B cell (primary cell): Measurements from ENCODE around the gene CPD. TPM values are rescaled to one million over a fixed set of nuclear protein-coding genes. Genes with fewer than 3 reads are reported as not detected.

Source experiments
- ATAC-seq: fragments of 200-7000 bp; cut with Tn5 transposase; one replicate; pipeline ENCODE4 v1.10.0; 2021; ENCODE audit warnings: low read depth, mild to moderate bottlenecking, moderate number of reproducible peaks, moderate library complexity
- CTCF ChIA-PET: fragments of 350-600 bp; sonication (Branson Sonifier 250); formaldehyde crosslinking; loops from one replicate; lab custom pipeline; 2021; ENCODE audit warnings: antibody characterized with exemption, inconsistent platforms; lab: Charles Lee
- POLR2A ChIA-PET: fragments of 350-600 bp; sonication (Branson Sonifier 250); formaldehyde crosslinking; loops from one replicate; lab custom pipeline; 2021; ENCODE audit warnings: antibody characterized with exemption; lab: Charles Lee
- DNase-seq: peaks from one replicate; pipeline ENCODE4 v3.0.0; 2013
- H2AFZ ChIP-seq: 2 replicates; pipeline ENCODE4 v1.6.1; 2012; ENCODE audit warnings: mild to moderate bottlenecking, low read depth, low read length; ENCODE audit not compliant: insufficient read depth, poor library complexity, severe bottlenecking
- H3K27ac ChIP-seq, 2 donors: 1 replicate in 1 of 2; 2 replicates in 1 of 2; pipeline ENCODE4 v1.5.1; 2012 to 2013; ENCODE audit warnings: low read length in 2 of 2, mild to moderate bottlenecking in 2 of 2, moderate library complexity in 1 of 2
- H3K27me3 ChIP-seq, 4 experiments: fragments of 200-600 bp in 1 of 4; sonication (generic) in 1 of 4; replicated peaks in 1 of 4; 1 replicate in 2 of 4; 2 replicates in 2 of 4; pipeline versions ENCODE4 v1.6.1 to v1.7.0; 2013 to 2016; ENCODE audit warnings: low read length in 3 of 4, mild to moderate bottlenecking in 2 of 4, mixed read lengths in 1 of 4, moderate library complexity in 1 of 4; ENCODE audit not compliant: insufficient read depth in 4 of 4, control insufficient read depth in 3 of 4; ENCODE audit errors: control extremely low read depth in 1 of 4
- H3K36me3 ChIP-seq, 2 experiments: replicated peaks in 1 of 2; 1 replicate in 1 of 2; 2 replicates in 1 of 2; pipeline versions ENCODE4 v1.6.1 to v1.7.1; 2013; ENCODE audit warnings: low read length in 1 of 2; ENCODE audit not compliant: insufficient read depth in 2 of 2, control insufficient read depth in 1 of 2; ENCODE audit errors: control extremely low read depth in 1 of 2, extremely low read depth in 1 of 2
- H3K4me1 ChIP-seq, 2 donors: fragments of 200-600 bp in 1 of 2; sonication (generic) in 1 of 2; 1 replicate in 1 of 2; 2 replicates in 1 of 2; pipeline versions ENCODE4 v1.5.1 to v1.6.1; 2013 to 2017; ENCODE audit warnings: low read length in 2 of 2; ENCODE audit not compliant: control insufficient read depth in 2 of 2, insufficient read depth in 2 of 2
- H3K4me2 ChIP-seq: replicated peaks from 2 replicates; pipeline ENCODE3; 2012; ENCODE audit warnings: mild to moderate bottlenecking, low read depth, low read length; ENCODE audit not compliant: poor library complexity, severe bottlenecking
- H3K4me3 ChIP-seq, 5 experiments: fragments of 200-600 bp in 1 of 5; sonication (generic) in 1 of 5; 1 replicate in 3 of 5; 2 replicates in 2 of 5; pipeline versions ENCODE4 v1.5.1 to v1.7.0; 2011 to 2016; ENCODE audit warnings: low read length in 4 of 5, mild to moderate bottlenecking in 4 of 5, low read depth in 2 of 5, control low read depth in 1 of 5, moderate library complexity in 1 of 5; ENCODE audit not compliant: insufficient read depth in 1 of 5; ENCODE audit errors: control extremely low read depth in 1 of 5, extremely low read depth in 1 of 5
- H3K79me2 ChIP-seq: fragments of 200-600 bp; sonication (generic); one replicate; pipeline ENCODE4 v1.6.0; 2016; ENCODE audit warnings: low read length; ENCODE audit not compliant: control insufficient read depth, insufficient read depth
- H3K9ac ChIP-seq: fragments of 200-600 bp; sonication (generic); 2 replicates; pipeline ENCODE4 v1.6.1; 2017; ENCODE audit warnings: mild to moderate bottlenecking, low read length, moderate library complexity
- H3K9me3 ChIP-seq, 3 donors: one replicate each; pipeline versions ENCODE4 v1.6.1 to v1.7.1; 2013; ENCODE audit warnings: low read length in 2 of 3; ENCODE audit not compliant: control insufficient read depth in 2 of 3, insufficient read depth in 1 of 3; ENCODE audit errors: control extremely low read depth in 1 of 3
- H4K20me1 ChIP-seq: 2 replicates; pipeline ENCODE4 v1.6.0; 2012; ENCODE audit warnings: mild to moderate bottlenecking, low read length; ENCODE audit not compliant: insufficient read depth, control insufficient read depth, poor library complexity, severe bottlenecking
- H3K27ac Mint-ChIP-seq: one replicate; pipeline ENCODE4 v1.8.0; 2021; ENCODE audit warnings: mixed read lengths
- H3K27me3 Mint-ChIP-seq: one replicate; pipeline ENCODE4 v1.8.0; 2021; ENCODE audit warnings: mixed read lengths
- H3K4me1 Mint-ChIP-seq: one replicate; pipeline ENCODE4 v1.8.0; 2021; ENCODE audit warnings: mixed read lengths
- H3K4me3 Mint-ChIP-seq: one replicate; pipeline ENCODE4 v1.8.0; 2021; ENCODE audit warnings: mixed read lengths
- H3K9me3 Mint-ChIP-seq: one replicate; pipeline ENCODE4 v1.8.0; 2022; ENCODE audit warnings: mixed read lengths; ENCODE audit not compliant: insufficient read depth
- EZH2 ChIP-seq: IDR thresholded peaks from 2 replicates; pipeline ENCODE4 v1.6.1; 2012; ENCODE audit warnings: borderline replicate concordance, low read depth, mild to moderate bottlenecking, moderate library complexity, low read length; ENCODE audit not compliant: insufficient read depth, poor library complexity, severe bottlenecking
- WGBS: methylation state at CpG from one replicate; pipeline ENCODE4 v1.1.5; 2013; ENCODE audit warnings: missing lambda C conversion rate; ENCODE audit not compliant: insufficient coverage; 5-methylcytosine and 5-hydroxymethylcytosine counted together
- intact Hi-C: fragments of 100-400 bp; cut with micrococcal nuclease; formaldehyde crosslinking; loops from one replicate; pipeline ENCODE4 v1.10.0; 2022
- polyA plus RNA-seq: library from polyadenylated mRNA; depleted of rRNA; stranded (reverse); fragments of >200 nt; gene quantifications from 2 replicates; pipeline ENCODE4 v1.2.3, GENCODE V29; 2012
- total RNA-seq, 2 donors: library from RNA; stranded (reverse); fragments of 120-200 nt in 1 of 2; gene quantifications; 1 replicate in 1 of 2; 2 replicates in 1 of 2; pipeline versions ENCODE4 v1.2.3 to v1.2.4, GENCODE V29; 2013 to 2022
- TF ChIP-seq, protein P1 (sequence below): fragments of 200-600 bp; IDR thresholded peaks from one replicate; pipeline ENCODE4 v1.8.0; 2022; ENCODE audit warnings: antibody characterized with exemption, mild to moderate bottlenecking

Gene CPD
- total and polyA plus RNA-seq, 2 donors (not counting 1 experiment from before 2014, with no cell fraction given): 1.5 to 15.6 TPM

DNA sequence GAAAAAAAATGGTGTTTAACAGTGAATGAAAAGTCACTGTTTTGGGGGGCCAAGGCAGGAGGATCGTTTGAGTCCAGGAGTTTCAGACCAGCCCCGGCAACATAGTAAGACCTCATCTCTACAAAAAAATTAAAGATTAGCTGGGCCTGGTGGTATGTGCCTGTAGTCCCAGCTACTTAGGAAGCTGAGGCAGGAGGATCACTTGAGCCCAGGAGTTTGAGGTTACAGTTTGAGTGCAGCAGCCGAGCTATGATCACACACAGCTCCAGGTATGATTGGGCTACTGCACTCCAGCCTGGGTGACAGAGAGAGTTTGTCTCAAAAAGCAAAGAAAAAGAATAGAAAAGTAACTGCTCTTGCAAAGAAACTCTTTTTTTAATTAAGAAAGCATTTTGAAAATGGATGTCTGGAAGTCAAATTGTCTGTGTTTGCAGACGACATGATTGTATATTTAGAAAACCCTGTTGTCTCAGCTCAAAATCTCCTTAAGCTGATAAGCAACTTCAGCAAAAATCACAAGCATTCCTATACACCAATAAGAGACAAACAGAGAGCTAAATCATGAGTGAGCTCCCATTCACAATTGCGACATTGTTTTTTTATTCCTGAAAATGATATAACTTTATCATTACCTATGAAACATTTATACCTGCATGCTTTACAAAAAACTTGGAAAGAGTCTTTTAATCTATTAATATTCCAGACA lies 20.5 kb upstream of the CPD start:
- Mint-ChIP-seq H3K27ac (no peak overlapping the region), H3K9me3 (peaks cover 8% of the 10 kb centered on the region), H3K4me3 (no peak overlapping the region), H3K27me3 (peaks cover 10% of the 10 kb centered on the region), H3K4me1 (peaks cover 6% of the 10 kb centered on the region)
- TF ChIP-seq, protein P1, sequence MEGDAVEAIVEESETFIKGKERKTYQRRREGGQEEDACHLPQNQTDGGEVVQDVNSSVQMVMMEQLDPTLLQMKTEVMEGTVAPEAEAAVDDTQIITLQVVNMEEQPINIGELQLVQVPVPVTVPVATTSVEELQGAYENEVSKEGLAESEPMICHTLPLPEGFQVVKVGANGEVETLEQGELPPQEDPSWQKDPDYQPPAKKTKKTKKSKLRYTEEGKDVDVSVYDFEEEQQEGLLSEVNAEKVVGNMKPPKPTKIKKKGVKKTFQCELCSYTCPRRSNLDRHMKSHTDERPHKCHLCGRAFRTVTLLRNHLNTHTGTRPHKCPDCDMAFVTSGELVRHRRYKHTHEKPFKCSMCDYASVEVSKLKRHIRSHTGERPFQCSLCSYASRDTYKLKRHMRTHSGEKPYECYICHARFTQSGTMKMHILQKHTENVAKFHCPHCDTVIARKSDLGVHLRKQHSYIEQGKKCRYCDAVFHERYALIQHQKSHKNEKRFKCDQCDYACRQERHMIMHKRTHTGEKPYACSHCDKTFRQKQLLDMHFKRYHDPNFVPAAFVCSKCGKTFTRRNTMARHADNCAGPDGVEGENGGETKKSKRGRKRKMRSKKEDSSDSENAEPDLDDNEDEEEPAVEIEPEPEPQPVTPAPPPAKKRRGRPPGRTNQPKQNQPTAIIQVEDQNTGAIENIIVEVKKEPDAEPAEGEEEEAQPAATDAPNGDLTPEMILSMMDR: no peak
- TF ChIP-seq EZH2: no peak
- Histone ChIP-seq H2AFZ (no peak overlapping the region), H3K9ac (no peak overlapping the region), H3K4me2 (no peak overlapping the region), H3K9me3 (peaks cover 6 to 16% (median 9%) of the 10 kb centered on the region in 3 donors), H3K36me3 (no peaks in the 10 kb centered on the region), H4K20me1 (no peaks in the 10 kb centered on the region), H3K27me3 (no peaks in the 10 kb centered on the region), H3K27ac (no peak overlapping the region), H3K79me2 (no peaks in the 10 kb centered on the region), H3K4me1 (peaks cover 2 to 3% of the 10 kb centered on the region in 2 donors), H3K4me3 (no peak overlapping the region)
- WGBS: 88% methylated on average over 1 of the region's 5 CpGs
- DNase-seq (no peak), ATAC-seq (no peak)
- ChIA-PET CTCF (interaction anchor here (0.6 to 1.1 kb wide), 2 partner anchors 17 to 21 kb away, joined by 3 read pairs; no protein-coding TSS in a partner anchor), POLR2A (no interaction called here)
- intact Hi-C loops: loop anchor here (10.0 kb wide), 1 partner anchor 47 kb away; no protein-coding TSS in a partner anchor

DNA sequence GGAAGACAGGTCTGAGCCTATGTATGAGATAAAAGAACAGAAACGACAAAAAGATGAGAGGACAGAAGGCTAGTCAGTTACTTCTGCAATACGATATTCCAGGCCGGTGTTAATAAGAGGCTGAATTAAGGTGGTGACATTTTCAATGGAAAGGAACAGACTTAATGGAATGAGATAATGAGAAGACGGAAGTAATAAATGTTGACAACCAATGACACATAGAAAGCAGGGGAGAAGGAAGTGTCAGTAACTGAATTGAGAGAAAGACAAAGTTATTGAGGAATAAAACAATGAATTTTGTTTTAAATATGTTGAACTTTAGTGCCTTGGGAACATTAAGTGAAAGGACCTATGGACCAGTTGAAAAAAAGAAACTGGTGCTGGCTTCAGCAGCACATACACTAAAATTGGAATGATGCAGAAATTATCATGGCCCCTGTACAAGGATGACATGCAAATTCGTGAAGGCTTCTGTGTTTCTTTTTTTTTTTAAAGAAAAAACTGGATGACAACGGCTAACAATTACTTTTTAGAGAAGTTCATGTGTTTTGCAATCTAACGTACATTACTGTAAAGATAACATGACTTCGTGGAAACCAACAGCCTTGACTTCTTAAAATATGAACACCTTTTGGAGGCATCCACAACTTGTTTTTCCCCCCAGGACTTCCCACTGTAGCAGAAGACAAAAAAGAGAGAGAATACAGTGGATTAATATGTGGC lies 18.5 kb upstream of the CPD start:
- Histone ChIP-seq H3K4me3 (no peak overlapping the region), H3K4me1 (peaks cover 13 to 17% of the 10 kb centered on the region in 2 donors), H3K79me2 (no peaks in the 10 kb centered on the region), H3K9me3 (peaks cover 6 to 16% (median 9%) of the 10 kb centered on the region in 3 donors), H2AFZ (no peak overlapping the region), H4K20me1 (no peaks in the 10 kb centered on the region), H3K27ac (no peak overlapping the region), H3K4me2 (no peak overlapping the region), H3K9ac (no peak overlapping the region), H3K36me3 (no peaks in the 10 kb centered on the region), H3K27me3 (no peaks in the 10 kb centered on the region)
- intact Hi-C loops: no loop called here
- WGBS: 93% methylated on average over 6 of the region's 8 CpGs
- ChIA-PET POLR2A (no interaction called here), CTCF (no interaction called here)
- H3K4me1 Mint-ChIP-seq: peaks cover 17% of the 10 kb centered on the region
- no peak for DNase-seq
- H3K4me3 Mint-ChIP-seq: no peak overlapping the region
- H3K27ac Mint-ChIP-seq: no peak overlapping the region
- ATAC-seq: no peak
- peaks cover 7% of the 10 kb centered on the region for H3K27me3 Mint-ChIP-seq
- TF ChIP-seq, protein P1: no peak
- TF ChIP-seq EZH2: no peak
- peaks cover 8% of the 10 kb centered on the region for H3K9me3 Mint-ChIP-seq
